Ishikawa (cell line): ENCODE data around the gene CYP2C8.

ENCODE experiments used
- CEBPB ChIP-seq: IDR thresholded peaks from 2 replicates; pipeline ENCODE4 v1.6.1; 2012
- CREB1 ChIP-seq: IDR thresholded peaks from 2 replicates; pipeline ENCODE4 v1.6.1; 2012; ENCODE audit warnings: low read depth
- EGR1 ChIP-seq: IDR thresholded peaks from 2 replicates; pipeline ENCODE4 v1.6.1; 2012
- EP300 ChIP-seq: IDR thresholded peaks from 2 replicates; pipeline ENCODE4 v1.6.1; 2012; ENCODE audit warnings: borderline replicate concordance
- FOXM1 ChIP-seq: IDR thresholded peaks from 2 replicates; pipeline ENCODE4 v1.6.1; 2012; ENCODE audit warnings: low read depth, borderline replicate concordance
- MAX ChIP-seq: IDR thresholded peaks from 2 replicates; pipeline ENCODE4 v1.6.1; 2012
- NFIC ChIP-seq: IDR thresholded peaks from 2 replicates; pipeline ENCODE4 v1.6.1; 2012
- RAD21 ChIP-seq: IDR thresholded peaks from 2 replicates; pipeline ENCODE4 v1.6.1; 2012; ENCODE audit warnings: low read depth
- TAF1 ChIP-seq: IDR thresholded peaks from 2 replicates; pipeline ENCODE4 v1.6.1; 2012; ENCODE audit warnings: low read depth, mild to moderate bottlenecking
- TCF12 ChIP-seq: IDR thresholded peaks from 2 replicates; pipeline ENCODE4 v1.6.1; 2012; ENCODE audit warnings: low read depth
- TEAD4 ChIP-seq: IDR thresholded peaks from 2 replicates; pipeline ENCODE4 v1.6.1; 2012
- USF1 ChIP-seq: IDR thresholded peaks from 2 replicates; pipeline ENCODE4 v1.6.1; 2012
- YY1 ChIP-seq: IDR thresholded peaks from 2 replicates; pipeline ENCODE4 v1.6.1; 2012; ENCODE audit warnings: low read depth
- ZBTB7A ChIP-seq: IDR thresholded peaks from 2 replicates; pipeline ENCODE4 v1.6.1; 2012; ENCODE audit warnings: low read depth
- TF ChIP-seq, protein P1 (sequence below): IDR thresholded peaks from 2 replicates; pipeline ENCODE4 v1.6.1; 2012; ENCODE audit warnings: low read depth, mild to moderate bottlenecking

CYP2C8 gene

GRCh38 chr10:94992811-94993210 is 76.5 kb downstream of the CYP2C8 start:
- TF ChIP-seq FOXM1: no peak
- no peak for TF ChIP-seq CEBPB
- no peak for TF ChIP-seq MAX
- TF ChIP-seq ZBTB7A: no peak
- TF ChIP-seq RAD21: no peak
- TF ChIP-seq EGR1: no peak
- TF ChIP-seq YY1: no peak
- no peak for TF ChIP-seq EP300
- TF ChIP-seq TEAD4: no peak
- no peak for TF ChIP-seq NFIC
- TF ChIP-seq USF1: no peak
- TF ChIP-seq TAF1: no peak
- TF ChIP-seq, protein P1, sequence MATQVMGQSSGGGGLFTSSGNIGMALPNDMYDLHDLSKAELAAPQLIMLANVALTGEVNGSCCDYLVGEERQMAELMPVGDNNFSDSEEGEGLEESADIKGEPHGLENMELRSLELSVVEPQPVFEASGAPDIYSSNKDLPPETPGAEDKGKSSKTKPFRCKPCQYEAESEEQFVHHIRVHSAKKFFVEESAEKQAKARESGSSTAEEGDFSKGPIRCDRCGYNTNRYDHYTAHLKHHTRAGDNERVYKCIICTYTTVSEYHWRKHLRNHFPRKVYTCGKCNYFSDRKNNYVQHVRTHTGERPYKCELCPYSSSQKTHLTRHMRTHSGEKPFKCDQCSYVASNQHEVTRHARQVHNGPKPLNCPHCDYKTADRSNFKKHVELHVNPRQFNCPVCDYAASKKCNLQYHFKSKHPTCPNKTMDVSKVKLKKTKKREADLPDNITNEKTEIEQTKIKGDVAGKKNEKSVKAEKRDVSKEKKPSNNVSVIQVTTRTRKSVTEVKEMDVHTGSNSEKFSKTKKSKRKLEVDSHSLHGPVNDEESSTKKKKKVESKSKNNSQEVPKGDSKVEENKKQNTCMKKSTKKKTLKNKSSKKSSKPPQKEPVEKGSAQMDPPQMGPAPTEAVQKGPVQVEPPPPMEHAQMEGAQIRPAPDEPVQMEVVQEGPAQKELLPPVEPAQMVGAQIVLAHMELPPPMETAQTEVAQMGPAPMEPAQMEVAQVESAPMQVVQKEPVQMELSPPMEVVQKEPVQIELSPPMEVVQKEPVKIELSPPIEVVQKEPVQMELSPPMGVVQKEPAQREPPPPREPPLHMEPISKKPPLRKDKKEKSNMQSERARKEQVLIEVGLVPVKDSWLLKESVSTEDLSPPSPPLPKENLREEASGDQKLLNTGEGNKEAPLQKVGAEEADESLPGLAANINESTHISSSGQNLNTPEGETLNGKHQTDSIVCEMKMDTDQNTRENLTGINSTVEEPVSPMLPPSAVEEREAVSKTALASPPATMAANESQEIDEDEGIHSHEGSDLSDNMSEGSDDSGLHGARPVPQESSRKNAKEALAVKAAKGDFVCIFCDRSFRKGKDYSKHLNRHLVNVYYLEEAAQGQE: no peak
- TF ChIP-seq TCF12: no peak
- no peak for TF ChIP-seq CREB1

DNA sequence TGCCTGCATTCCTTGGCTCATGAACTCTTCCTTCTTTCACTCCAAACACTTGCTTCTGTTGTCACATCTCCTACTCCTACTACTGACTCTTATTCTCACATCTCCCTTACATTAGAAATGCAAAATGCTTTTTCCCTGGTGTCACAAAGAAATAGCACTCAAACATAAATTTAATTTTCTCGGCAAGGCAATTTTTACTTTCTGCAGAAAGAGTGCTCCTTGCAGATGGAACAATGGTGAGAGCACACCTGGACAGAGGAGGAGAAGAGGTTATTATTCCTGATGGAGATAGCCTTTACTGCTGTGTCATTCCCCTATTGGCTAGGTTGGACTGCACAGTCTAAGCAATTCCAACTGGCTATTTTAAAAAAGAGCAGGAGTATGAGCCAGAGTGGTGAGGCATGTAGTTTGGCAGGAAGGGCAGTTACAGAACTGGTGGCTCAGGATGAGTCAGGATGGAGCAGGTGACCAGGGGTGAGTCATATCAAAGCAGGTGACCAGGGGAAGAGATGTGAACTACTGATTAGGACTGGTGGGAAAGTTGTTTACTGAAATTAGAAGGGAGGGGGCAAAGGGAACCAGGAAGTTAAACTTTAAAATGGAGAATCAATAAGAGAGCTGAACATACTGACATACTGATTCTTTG is 77.9 kb downstream of the CYP2C8 start:
- TF ChIP-seq CREB1 (no peak), RAD21 (no peak), EGR1 (no peak), MAX (no peak), NFIC (no peak)
- TF ChIP-seq, protein P1: no peak

DNA sequence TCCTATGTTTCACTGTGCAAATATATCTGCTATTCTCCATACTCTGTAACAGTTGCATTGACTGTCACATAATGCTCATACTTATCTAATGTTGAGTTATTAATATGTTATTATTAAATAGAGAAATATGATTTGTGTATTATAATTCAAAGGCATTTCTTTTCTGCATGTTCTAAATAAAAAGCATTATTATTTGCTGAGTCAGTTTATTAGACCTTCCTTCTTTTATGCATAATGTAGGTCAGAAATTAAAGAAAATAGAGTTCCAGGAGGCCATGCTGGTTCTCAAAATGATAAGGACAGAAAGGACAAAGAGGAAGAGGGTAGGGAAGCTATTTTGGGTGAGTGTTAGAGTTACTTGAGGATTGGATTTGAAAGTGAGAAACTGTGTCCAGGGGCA is 80.1 kb downstream of the CYP2C8 start:
- TF ChIP-seq NFIC: no peak
- no peak for TF ChIP-seq USF1
- no peak for TF ChIP-seq ZBTB7A
- no peak for TF ChIP-seq TCF12
- TF ChIP-seq TEAD4: no peak
